Measurements from ENCODE around the gene DNAJC24.

The DNAJC24 gene

GRCh38 chr11:31479066-31479465, 109.4 kb downstream of the DNAJC24 start:
- no peak for FAIRE-seq
- DNase-seq (ENCODE audit: insufficient read length, low spot score), result no peak

DNA sequence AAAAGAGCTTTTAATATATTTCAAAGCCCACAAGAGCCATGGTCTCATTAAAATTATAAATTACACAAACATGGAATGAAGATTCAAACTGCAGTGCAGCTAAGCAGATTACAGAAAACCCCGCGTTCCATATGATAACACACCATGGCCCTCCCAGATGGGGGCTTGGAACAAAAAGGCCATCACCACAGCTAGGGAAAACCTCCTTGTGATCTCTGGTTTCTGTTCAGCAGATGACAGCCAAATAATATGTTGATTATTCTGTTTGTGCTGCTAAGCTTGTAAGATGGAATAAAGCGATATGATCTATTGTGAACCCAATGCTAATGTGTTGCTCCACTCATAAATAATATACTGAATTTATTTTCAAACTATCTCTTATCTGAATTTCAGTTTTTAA, 111.3 kb downstream of the DNAJC24 start:
- DNase-seq (ENCODE audit: insufficient read length, low spot score) (no peak), FAIRE-seq (no peak)

Data from GM19239 (cell line).